A549 (cell line): ENCODE data around the gene STAG2. TPM values are rescaled to one million over a fixed set of nuclear protein-coding genes. Genes with fewer than 3 reads are reported as not detected.

Experiments used
- ATAC-seq, 2 experiments: fragments of 200-7000 bp in 1 of 2; fragments of >200 bp in 1 of 2; cut with Nextera tagmentation in 1 of 2; cut with Tn5 transposase in 1 of 2; 3 replicates each; pipeline versions ENCODE4 v1.8.0 to v1.9.1; 2018 to 2020; ENCODE audit warnings: mild to moderate bottlenecking in 1 of 2, moderate library complexity in 1 of 2
- CTCF ChIA-PET: fragments of 300-600 bp; sonication (Branson Sonifier 250); formaldehyde crosslinking; extraction: SDS; loops from one replicate; lab custom pipeline; 2021; ENCODE audit warnings: antibody characterized with exemption, inconsistent platforms; lab: Yijun Ruan, JAX
- POLR2A ChIA-PET: fragments of 350-600 bp; formaldehyde crosslinking; extraction: SDS; loops from one replicate; lab custom pipeline; 2021; ENCODE audit warnings: antibody characterized with exemption, inconsistent platforms; lab: Yijun Ruan, JAX
- DNase-seq, 2 experiments: peaks; one replicate each; pipeline versions ENCODE4 v3.0.0 to v3.0.0-alpha.2; 2011 to 2016; ENCODE audit warnings: low read depth in 1 of 2, low spot score in 1 of 2
- FAIRE-seq: peaks from 2 replicates; lab custom pipeline; 2011; peaks lifted over from hg19 to GRCh38; lab: Jason Lieb, UNC
- H3K27ac ChIP-seq, 2 experiments: fragments of >200 bp; sonication (Bioruptor Twin); formaldehyde crosslinking; 3 replicates each; pipeline ENCODE4 v1.5.1; 2016 to 2017
- H3K4me1 ChIP-seq: fragments of >200 bp; sonication (Bioruptor Twin); formaldehyde crosslinking; 3 replicates; pipeline ENCODE4 v1.6.1; 2016
- H3K4me2 ChIP-seq: fragments of >200 bp; sonication (Bioruptor Twin); formaldehyde crosslinking; 3 replicates; pipeline ENCODE4 v1.6.1; 2016
- H3K4me3 ChIP-seq: fragments of >200 bp; sonication (Bioruptor Twin); formaldehyde crosslinking; 3 replicates; pipeline ENCODE4 v1.5.1; 2016
- H3K9me3 ChIP-seq: fragments of >200 bp; sonication (Bioruptor Twin); formaldehyde crosslinking; 3 replicates; pipeline ENCODE4 v1.6.1; 2016
- BCL3 ChIP-seq: fragments of >200 bp; sonication (Bioruptor Twin); formaldehyde crosslinking; IDR thresholded peaks from 3 replicates; pipeline ENCODE4 v1.6.1; 2016
- CBX2 ChIP-seq: fragments of 200-600 bp; sonication (generic); IDR thresholded peaks from 2 replicates; pipeline ENCODE4 v1.6.1; 2016; ENCODE audit warnings: low read depth, mild to moderate bottlenecking, borderline replicate concordance
- E2F6 ChIP-seq: IDR thresholded peaks from 2 replicates; pipeline ENCODE4 v1.6.1; 2012; ENCODE audit warnings: low read depth, borderline replicate concordance
- EP300 ChIP-seq, 2 experiments: fragments of >200 bp; sonication (Bioruptor Twin); formaldehyde crosslinking; IDR thresholded peaks; 2 replicates in 1 of 2; 3 replicates in 1 of 2; pipeline ENCODE4 v1.6.1; 2016 to 2017
- FOSL2 ChIP-seq, 2 experiments: fragments of 450-650 bp in 1 of 2; fragments of >200 bp in 1 of 2; sonication (Bioruptor Twin) in 1 of 2; formaldehyde crosslinking; IDR thresholded peaks; 2 replicates each; pipeline versions ENCODE4 v1.5.0 to v1.6.1; 2016 to 2020; ENCODE audit warnings: mild to moderate bottlenecking in 1 of 2, moderate library complexity in 1 of 2
- GATA3 ChIP-seq: IDR thresholded peaks from 2 replicates; pipeline ENCODE4 v1.6.1; 2012; ENCODE audit warnings: borderline replicate concordance
- HDAC2 ChIP-seq: fragments of 200-600 bp; sonication (generic); IDR thresholded peaks from 2 replicates; pipeline ENCODE4 v1.6.1; 2016
- HEYL ChIP-seq: fragments of 250-450 bp; sonication (Bioruptor Pico); IDR thresholded peaks from 2 replicates; pipeline ENCODE4 v1.8.0; 2021; ENCODE audit warnings: mild to moderate bottlenecking, moderate library complexity
- MAZ ChIP-seq: fragments of 150-350 bp; IDR thresholded peaks from 2 replicates; pipeline ENCODE4 v1.6.1; 2014; ENCODE audit warnings: antibody characterized with exemption, low read depth, low read length, borderline replicate concordance
- PHF8 ChIP-seq: fragments of 200-600 bp; sonication (generic); IDR thresholded peaks from 2 replicates; pipeline ENCODE4 v1.6.1; 2016; ENCODE audit warnings: low read depth, mild to moderate bottlenecking, antibody characterized with exemption, moderate library complexity, borderline replicate concordance
- POLR2AphosphoS2 ChIP-seq: conservative IDR thresholded peaks from 2 replicates; pipeline ENCODE4 v1.6.1; 2012; ENCODE audit warnings: low read length, improper control_type of control experiment, inconsistent platforms
- RFX5 ChIP-seq: fragments of 450-650 bp; IDR thresholded peaks from 2 replicates; pipeline ENCODE4 v1.7.1; 2014; ENCODE audit warnings: antibody characterized with exemption, mild to moderate bottlenecking, moderate library complexity
- SMC3 ChIP-seq: fragments of >200 bp; sonication (Bioruptor Twin); formaldehyde crosslinking; IDR thresholded peaks from 3 replicates; pipeline ENCODE4 v1.6.1; 2018; ENCODE audit warnings: inconsistent platforms
- TFCP2L1 ChIP-seq: fragments of 250-450 bp; sonication (Bioruptor Pico); IDR thresholded peaks from 2 replicates; pipeline ENCODE4 v1.5.0; 2021; ENCODE audit warnings: mild to moderate bottlenecking
- WGBS: methylation state at CpG from one replicate; pipeline ENCODE4 v1.1.6; 2017; ENCODE audit errors: missing lambda C conversion rate; 5-methylcytosine and 5-hydroxymethylcytosine counted together
- polyA plus RNA-seq, 4 experiments: library from polyadenylated mRNA; depleted of rRNA in 3 of 4; stranded (reverse); fragments of >200 nt; fragmentation: RNase III in 1 of 4; extraction: RNeasy Plus Mini Kit Qiagen cat#74134 plus additional on column Dnase treatment in 1 of 4; gene quantifications; 2 replicates in 3 of 4; 3 replicates in 1 of 4; pipeline ENCODE4 v1.2.3, GENCODE V29; 2011 to 2017

The STAG2 gene
- polyA plus RNA-seq, 2 of the 4 experiments (the other 2 are of a cell fraction) = 49.5 to 92.8 TPM

DNA sequence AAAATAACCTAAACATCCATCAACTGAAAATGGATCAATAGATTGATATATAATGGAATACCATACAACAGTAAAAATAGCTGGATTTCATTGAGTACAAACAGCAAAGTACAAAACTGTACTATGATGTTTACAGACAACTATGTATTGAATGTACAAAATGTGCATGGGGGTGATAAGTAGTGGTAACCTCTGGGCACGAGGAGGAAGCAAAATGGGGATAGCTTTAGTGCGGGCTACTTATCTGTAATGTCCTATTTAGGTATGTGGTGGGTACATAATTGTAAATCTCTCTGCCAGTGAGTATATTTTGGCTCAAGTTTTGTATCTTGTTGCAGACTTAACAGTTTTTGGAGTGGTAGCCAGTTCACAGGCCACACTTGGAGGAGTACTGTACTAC is 123.6 kb downstream of the STAG2 start (continued):
- TF ChIP-seq POLR2AphosphoS2 (no peak), HDAC2 (no peak), HEYL (CRISPR knock-in tag) (no peak), SMC3 (no peak), BCL3 (no peak)

- WGBS = 62% methylated on average over 7 of the region's 7 CpGs
- FAIRE-seq = no peak
These were observed 124.9 kb downstream of the STAG2 start for GRCh38 chrX:124086411-124086810.

DNA sequence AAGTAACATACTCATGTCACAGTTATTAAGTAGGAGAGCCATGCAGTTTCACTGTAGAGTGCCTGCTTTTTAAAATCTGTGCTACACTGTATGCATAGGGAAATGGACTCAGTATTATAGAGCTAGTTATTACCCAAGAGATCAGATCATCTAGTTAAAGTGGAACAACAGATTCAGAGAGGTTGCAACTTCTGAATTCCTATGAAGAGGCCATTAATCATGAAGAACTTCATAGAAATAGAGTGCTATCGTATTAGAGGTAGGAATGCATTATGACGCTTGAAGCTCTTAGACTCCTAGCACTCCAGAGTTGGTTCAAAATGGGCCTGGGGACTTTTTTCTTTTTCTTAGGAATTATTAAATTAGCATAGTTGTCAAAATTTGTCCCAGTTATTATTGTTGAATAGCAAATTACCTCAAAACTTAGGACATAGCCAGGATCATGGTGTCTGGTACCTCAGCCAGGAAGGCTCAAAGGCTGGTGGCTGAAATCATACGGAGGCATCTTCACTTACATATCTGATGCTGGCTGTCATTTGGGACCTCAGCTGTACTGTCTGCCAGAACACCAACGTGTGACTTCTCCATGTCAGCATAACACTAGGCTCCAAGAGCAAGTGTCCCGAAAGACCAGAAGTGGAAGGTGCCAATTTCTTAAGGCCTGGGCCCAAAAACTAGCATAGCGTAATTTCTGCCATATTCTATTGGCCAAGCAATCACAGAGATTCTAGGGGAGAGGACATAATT is 125.7 kb downstream of the STAG2 start:
- Histone ChIP-seq H3K4me3 (no peak overlapping the region), H3K4me2 (no peak overlapping the region), H3K9me3 (no peaks in the 10 kb centered on the region), H3K27ac (no peak overlapping the region), H3K4me1 (no peaks in the 10 kb centered on the region)
- CTCF ChIA-PET = no interaction called here
- FAIRE-seq (peak; percentile 68), DNase-seq (no peak), ATAC-seq (no peak; a peak in 1 of 6 replicates)
- 92% methylated on average over 6 of the region's 6 CpGs for WGBS
- POLR2A ChIA-PET = no interaction called here
- TF ChIP-seq RFX5 (no peak), PHF8 (no peak), MAZ (no peak)

More at GRCh38 chrX:124086411-124086810, 124.9 kb downstream of the STAG2 start:
- POLR2A ChIA-PET = no interaction called here
- H3K27ac ChIP-seq = no peak overlapping the region
- H3K9me3 ChIP-seq = no peaks in the 10 kb centered on the region
- H3K4me2 ChIP-seq = no peak overlapping the region
- ATAC-seq (no peak), DNase-seq (no peak)
- no peaks in the 10 kb centered on the region for H3K4me1 ChIP-seq
- TF ChIP-seq POLR2AphosphoS2 (no peak), FOSL2 (IDR thresholded peaks at IDR 0.05) (no peak), FOSL2 (CRISPR knock-in tag; IDR thresholded peaks at IDR 0.05) (no peak), TFCP2L1 (CRISPR knock-in tag) (no peak)
- H3K4me3 ChIP-seq = no peak overlapping the region
- CTCF ChIA-PET = no interaction called here

DNA sequence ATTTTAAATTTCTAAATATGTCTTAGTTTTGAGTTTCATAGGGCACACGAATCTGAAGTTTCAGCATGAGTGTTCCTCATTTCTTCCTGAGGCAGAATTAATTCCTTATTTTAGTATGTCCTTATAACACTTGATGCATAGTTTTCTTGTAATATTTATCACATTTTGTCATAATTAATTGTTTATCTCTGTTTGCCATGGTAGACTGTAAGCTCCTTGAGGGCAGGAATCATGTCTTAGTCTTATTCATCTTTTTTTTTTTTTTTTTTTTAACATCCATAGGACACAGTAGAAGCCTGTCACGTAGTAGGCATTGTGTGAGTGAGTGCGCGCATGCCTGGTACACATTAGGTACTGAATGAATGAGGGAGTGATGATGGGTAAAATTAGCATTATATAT is 131.7 kb downstream of the STAG2 start:
- ChIA-PET CTCF (no interaction called here), POLR2A (no interaction called here)
- Histone ChIP-seq H3K4me1 (no peaks in the 10 kb centered on the region), H3K9me3 (no peaks in the 10 kb centered on the region), H3K4me2 (no peak overlapping the region), H3K27ac (no peak overlapping the region), H3K4me3 (no peak overlapping the region)
- no peak for ATAC-seq
- no peak for TF ChIP-seq CBX2
- no peak for TF ChIP-seq FOSL2 (IDR thresholded peaks at IDR 0.05)
- TF ChIP-seq FOSL2 (CRISPR knock-in tag; IDR thresholded peaks at IDR 0.05) = no peak
- no peak for TF ChIP-seq E2F6
- TF ChIP-seq GATA3 = no peak
- 95% methylated on average over 4 of the region's 4 CpGs for WGBS
- no peak for FAIRE-seq
- no peak for DNase-seq

DNA sequence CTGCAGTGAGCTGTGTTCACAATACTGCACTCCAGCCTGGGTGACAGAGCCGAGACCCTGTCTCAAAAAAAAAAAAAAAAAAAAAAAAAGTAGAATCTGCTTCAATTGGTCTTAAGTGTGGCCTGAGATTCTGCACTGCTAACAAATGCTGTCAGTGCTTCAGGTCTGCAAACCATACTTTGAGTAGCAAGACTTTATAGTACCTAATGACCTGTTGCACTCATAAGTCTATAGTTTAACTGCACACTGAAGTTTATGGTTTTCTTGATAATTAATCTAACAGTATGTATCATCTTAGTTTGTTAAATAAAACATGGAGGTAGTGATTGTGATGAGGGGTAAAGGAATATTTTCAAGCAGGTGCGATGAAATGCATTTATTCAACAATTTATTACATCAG is 135.6 kb downstream of the STAG2 start:
- H3K4me2 ChIP-seq = no peak overlapping the region
- CTCF ChIA-PET = no interaction called here
- no peak overlapping the region for H3K27ac ChIP-seq
- FAIRE-seq (no peak), ATAC-seq (peak in 1 of 2 experiments; percentile 30; a peak in 1 of 6 replicates), DNase-seq (no peak)
- no peak for TF ChIP-seq EP300 (IDR thresholded peaks at IDR 0.05)
- H3K4me1 ChIP-seq = no peaks in the 10 kb centered on the region
- H3K9me3 ChIP-seq = no peaks in the 10 kb centered on the region
- no peak overlapping the region for H3K4me3 ChIP-seq
- POLR2A ChIA-PET = no interaction called here
- 96% methylated on average over 1 of the region's 2 CpGs for WGBS
